Endodermal cell (in vitro differentiated cells): Measurements from ENCODE around the gene SDHA. TPM values are rescaled to one million over a fixed set of nuclear protein-coding genes. Genes with fewer than 3 reads are reported as not detected.

ENCODE experiments used
- DNase-seq: peaks from one replicate; pipeline ENCODE4 v3.0.0-alpha.2; 2017
- H3K27ac ChIP-seq: 2 replicates; pipeline ENCODE4 v1.5.1; 2013; ENCODE audit warnings: mild to moderate bottlenecking, low read depth, low read length, moderate library complexity
- H3K27me3 ChIP-seq: 2 replicates; pipeline ENCODE4 v1.6.1; 2013; ENCODE audit warnings: mild to moderate bottlenecking, low read length, moderate library complexity; ENCODE audit not compliant: insufficient read depth, control insufficient read depth, poor library complexity, severe bottlenecking
- H3K36me3 ChIP-seq: 2 replicates; pipeline ENCODE4 v1.7.0; 2013; ENCODE audit warnings: mild to moderate bottlenecking, low read length, moderate library complexity; ENCODE audit not compliant: control insufficient read depth, insufficient read depth
- H3K4me1 ChIP-seq: one replicate; pipeline ENCODE4 v1.7.0; 2013; ENCODE audit warnings: low read length; ENCODE audit not compliant: control insufficient read depth, insufficient read depth
- H3K4me3 ChIP-seq: 2 replicates; pipeline ENCODE4 v1.5.1; 2013; ENCODE audit warnings: mild to moderate bottlenecking, low read length, moderate library complexity
- H3K9ac ChIP-seq: 2 replicates; pipeline ENCODE4 v1.6.1; 2013; ENCODE audit warnings: mild to moderate bottlenecking, low read length, moderate library complexity; ENCODE audit not compliant: poor library complexity, severe bottlenecking; ENCODE audit errors: extremely low read depth
- H3K9me3 ChIP-seq: 2 replicates; pipeline ENCODE4 v1.6.1; 2013; ENCODE audit warnings: mild to moderate bottlenecking, low read length, moderate library complexity; ENCODE audit not compliant: control insufficient read depth
- H3K27ac Mint-ChIP-seq: 2 replicates; pipeline ENCODE4 v1.8.0; 2020; ENCODE audit warnings: mixed read lengths
- H3K27me3 Mint-ChIP-seq: 2 replicates; pipeline ENCODE4 v1.8.0; 2021; ENCODE audit warnings: mild to moderate bottlenecking, mixed read lengths; ENCODE audit not compliant: insufficient read depth
- H3K36me3 Mint-ChIP-seq: 2 replicates; pipeline ENCODE4 v1.8.0; 2020; ENCODE audit warnings: low read depth, mixed read lengths
- H3K4me1 Mint-ChIP-seq: 2 replicates; pipeline ENCODE4 v1.8.0; 2020; ENCODE audit warnings: mixed read lengths
- H3K4me3 Mint-ChIP-seq: 2 replicates; pipeline ENCODE4 v1.8.0; 2020; ENCODE audit warnings: mild to moderate bottlenecking, moderate library complexity, mixed read lengths
- H3K9me3 Mint-ChIP-seq: 2 replicates; pipeline ENCODE4 v1.8.0; 2020; ENCODE audit warnings: mild to moderate bottlenecking, mixed read lengths
- CTCF ChIP-seq: fragments of 200-600 bp; sonication (generic); conservative IDR thresholded peaks from 2 replicates; pipeline ENCODE4 v1.5.0; 2021; ENCODE audit warnings: antibody characterized with exemption, mild to moderate bottlenecking
- WGBS, 2 experiments: methylation state at CpG; one replicate each; pipeline versions ENCODE4 v1.1.5 to v1.1.7; 2013; ENCODE audit warnings: missing lambda C conversion rate in 2 of 2, mixed read lengths in 1 of 2; ENCODE audit not compliant: insufficient coverage in 1 of 2, insufficient read length in 1 of 2; 5-methylcytosine and 5-hydroxymethylcytosine counted together
- total RNA-seq, 2 donors: library from RNA; stranded (reverse); fragmentation: NEBNext Ultra II Directional in 1 of 2; extraction: Animal tissue kit (Norgen Biotek cat#: 25700) in 1 of 2; gene quantifications; 2 replicates in 1 of 2; 3 replicates in 1 of 2; pipeline ENCODE4 v1.2.1, GENCODE V29; 2021

SDHA gene
- total RNA-seq, 2 donors from 2014 or later = 61.6 to 73.1 TPM

- no peaks in the 10 kb centered on the region for H3K27me3 ChIP-seq
- no peak for DNase-seq
- H3K9ac ChIP-seq = no peak overlapping the region
- no peak overlapping the region for H3K27ac ChIP-seq
- WGBS, 2 experiments = 91 to 92% methylated on average over 4 to 7 of the region's 7 CpGs
- no peaks in the 10 kb centered on the region for H3K9me3 ChIP-seq
- no peaks in the 10 kb centered on the region for H3K9me3 Mint-ChIP-seq
- H3K36me3 ChIP-seq = no peaks in the 10 kb centered on the region
- TF ChIP-seq CTCF = no peak
- no peak overlapping the region for H3K4me3 Mint-ChIP-seq
- H3K4me3 ChIP-seq = no peak overlapping the region
- no peak overlapping the region for H3K27ac Mint-ChIP-seq
- no peaks in the 10 kb centered on the region for H3K27me3 Mint-ChIP-seq
- H3K36me3 Mint-ChIP-seq = peaks cover 1% of the 10 kb centered on the region
- H3K4me1 Mint-ChIP-seq = peaks cover 7% of the 10 kb centered on the region
- H3K4me1 ChIP-seq = no peaks in the 10 kb centered on the region
These were observed 33.6 kb upstream of the SDHA start for GRCh38 chr5:184471-184870.

- Mint-ChIP-seq H3K27me3 (peaks cover 3% of the 10 kb centered on the region), H3K9me3 (no peaks in the 10 kb centered on the region), H3K4me1 (peaks cover 7% of the 10 kb centered on the region), H3K27ac (no peak overlapping the region), H3K4me3 (no peak overlapping the region), H3K36me3 (peaks cover 1% of the 10 kb centered on the region)
- Histone ChIP-seq H3K27ac (no peak overlapping the region), H3K27me3 (no peaks in the 10 kb centered on the region), H3K4me1 (no peaks in the 10 kb centered on the region), H3K9me3 (no peaks in the 10 kb centered on the region), H3K36me3 (no peaks in the 10 kb centered on the region), H3K4me3 (no peak overlapping the region), H3K9ac (no peak overlapping the region)
- 88 to 93% methylated on average over 15 to 21 of the region's 21 CpGs for WGBS, 2 experiments
- no peak for DNase-seq
- TF ChIP-seq CTCF = no peak
These were observed 32.7 kb upstream of the SDHA start for GRCh38 chr5:185095-186070.

- H3K4me1 ChIP-seq = no peaks in the 10 kb centered on the region
- Mint-ChIP-seq H3K27ac (no peak overlapping the region), H3K4me1 (peaks cover 7% of the 10 kb centered on the region), H3K4me3 (no peak overlapping the region), H3K36me3 (peaks cover 1% of the 10 kb centered on the region), H3K9me3 (no peaks in the 10 kb centered on the region), H3K27me3 (peaks cover 4% of the 10 kb centered on the region)
- no peaks in the 10 kb centered on the region for H3K36me3 ChIP-seq
- 91 to 96% methylated on average over 14 to 28 of the region's 28 CpGs for WGBS, 2 experiments
- no peak for DNase-seq
- no peaks in the 10 kb centered on the region for H3K9me3 ChIP-seq
- no peak overlapping the region for H3K27ac ChIP-seq
- no peak overlapping the region for H3K4me3 ChIP-seq
- H3K9ac ChIP-seq = no peak overlapping the region
- no peak for TF ChIP-seq CTCF
- H3K27me3 ChIP-seq = no peaks in the 10 kb centered on the region
These were observed 31.8 kb upstream of the SDHA start for GRCh38 chr5:186091-187041.
